Hepatocyte (in vitro differentiated cells): ENCODE measurements around the gene OR2S2. TPM values are rescaled to one million over a fixed set of nuclear protein-coding genes. Genes with fewer than 3 reads are reported as not detected.

Experiments
- DNase-seq: peaks from one replicate; pipeline ENCODE4 v3.0.0-alpha.2; 2016; ENCODE audit warnings: low spot score
- H2AFZ ChIP-seq: fragments of 200-600 bp; sonication (generic); 2 replicates; pipeline ENCODE4 v1.6.0; 2016; ENCODE audit warnings: antibody characterized with exemption, mild to moderate bottlenecking
- H3K27ac ChIP-seq: fragments of 200-600 bp; sonication (generic); 2 replicates; pipeline ENCODE4 v1.5.1; 2016; ENCODE audit warnings: mild to moderate bottlenecking
- H3K27me3 ChIP-seq: fragments of 200-600 bp; sonication (generic); 2 replicates; pipeline ENCODE4 v1.6.1; 2016
- H3K36me3 ChIP-seq: fragments of 200-600 bp; sonication (generic); replicated peaks from 2 replicates; pipeline ENCODE4 v1.5.1; 2016; ENCODE audit warnings: low read depth; ENCODE audit not compliant: insufficient read depth
- H3K4me1 ChIP-seq: fragments of 200-600 bp; sonication (generic); 2 replicates; pipeline ENCODE4 v1.5.1; 2016; ENCODE audit warnings: mild to moderate bottlenecking, moderate library complexity; ENCODE audit not compliant: insufficient read depth
- H3K4me2 ChIP-seq: fragments of 200-600 bp; sonication (generic); 2 replicates; pipeline ENCODE4 v1.6.0; 2016
- H3K4me3 ChIP-seq: fragments of 200-600 bp; sonication (generic); 2 replicates; pipeline ENCODE4 v1.5.1; 2016; ENCODE audit warnings: mild to moderate bottlenecking
- H3K79me2 ChIP-seq: fragments of 200-600 bp; sonication (generic); 2 replicates; pipeline ENCODE4 v1.6.0; 2017; ENCODE audit warnings: mild to moderate bottlenecking
- H3K9me2 ChIP-seq: fragments of 200-600 bp; sonication (generic); replicated peaks from 2 replicates; pipeline ENCODE4 v1.6.0; 2017; ENCODE audit warnings: mild to moderate bottlenecking; ENCODE audit not compliant: insufficient read depth
- H3K9me3 ChIP-seq: fragments of 200-600 bp; sonication (generic); 2 replicates; pipeline ENCODE4 v1.5.1; 2016; ENCODE audit warnings: low read depth, mild to moderate bottlenecking
- H4K20me1 ChIP-seq: fragments of 200-600 bp; sonication (generic); 2 replicates; pipeline ENCODE4 v1.6.0; 2016; ENCODE audit warnings: mild to moderate bottlenecking; ENCODE audit not compliant: insufficient read depth, poor library complexity, severe bottlenecking
- EZH2 ChIP-seq: fragments of 200-600 bp; sonication (generic); IDR thresholded peaks from 2 replicates; pipeline ENCODE4 v1.6.1; 2016; ENCODE audit warnings: antibody characterized with exemption, mild to moderate bottlenecking, borderline replicate concordance
- EZH2phosphoT487 ChIP-seq: fragments of 200-600 bp; sonication (generic); IDR thresholded peaks from one replicate; pipeline ENCODE4 v1.6.1; 2018; ENCODE audit warnings: antibody characterized with exemption, mild to moderate bottlenecking, low read depth, moderate library complexity; ENCODE audit not compliant: unreplicated experiment, severe bottlenecking
- WGBS: methylation state at CpG from one replicate; pipeline ENCODE4 v1.1.6; 2016; ENCODE audit warnings: low lambda C conversion rate; ENCODE audit errors: missing lambda C conversion rate; 5-methylcytosine and 5-hydroxymethylcytosine counted together
- polyA plus RNA-seq: library from polyadenylated mRNA; unstranded; fragments of >200 nt; fragmentation: Nextera tagmentation; extraction: Ambion mirVana; gene quantifications from 2 replicates; pipeline ENCODE4 v1.2.1, GENCODE V29; 2016
- total RNA-seq: library from RNA; depleted of rRNA; stranded (reverse); fragments of >200 nt; gene quantifications from 2 replicates; pipeline ENCODE4 v1.2.3, GENCODE V29; 2014
- TF ChIP-seq, protein P1 (sequence below): fragments of 200-600 bp; sonication (generic); IDR thresholded peaks from 2 replicates; pipeline ENCODE4 v1.5.1; 2016; ENCODE audit warnings: antibody characterized with exemption, mild to moderate bottlenecking; ENCODE audit not compliant: poor library complexity

OR2S2 gene
- total and polyA plus RNA-seq, 2 experiments from 2014 or later = 0.27 TPM; not detected in 1

DNA sequence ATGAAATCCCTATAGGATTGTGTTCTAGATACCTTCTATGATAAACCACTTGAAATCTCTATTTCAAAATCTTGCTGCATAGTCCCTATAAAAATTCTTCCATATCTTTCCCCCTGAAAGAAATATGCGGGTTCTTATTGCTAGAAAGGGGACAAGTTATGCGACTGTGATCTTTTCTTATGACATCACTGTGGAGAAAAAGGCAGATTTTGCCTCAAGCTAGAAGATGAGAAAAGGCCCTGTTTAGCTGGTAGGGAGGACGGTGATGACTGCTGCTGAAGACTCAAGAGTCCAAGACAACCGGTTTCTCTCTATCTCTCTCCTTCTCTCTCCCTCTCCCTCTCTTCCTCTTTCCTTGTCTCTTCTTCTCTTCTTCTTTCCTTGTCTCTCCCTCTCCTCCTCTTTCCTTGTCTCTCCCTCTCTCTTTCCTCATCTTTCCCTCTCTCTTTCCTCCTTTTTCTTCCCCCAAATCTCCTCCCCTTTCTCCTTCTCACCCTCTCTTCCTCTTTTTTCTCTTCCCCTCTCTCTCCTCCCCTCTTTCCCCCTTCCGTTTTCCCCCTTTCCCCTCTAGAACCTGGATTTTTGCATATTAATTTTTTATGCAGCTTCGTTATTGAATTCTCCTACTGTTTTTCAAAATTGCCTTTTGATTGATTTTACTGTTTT lies 5.3 kb downstream of the OR2S2 start:
- no peaks in the 10 kb centered on the region for H3K36me3 ChIP-seq
- no peaks in the 10 kb centered on the region for H3K9me3 ChIP-seq
- H3K4me3 ChIP-seq = no peak overlapping the region
- no peak for DNase-seq
- H4K20me1 ChIP-seq = no peaks in the 10 kb centered on the region
- H3K4me2 ChIP-seq = no peak overlapping the region
- no peaks in the 10 kb centered on the region for H3K4me1 ChIP-seq
- peaks cover 6% of the 10 kb centered on the region for H3K27me3 ChIP-seq
- no peaks in the 10 kb centered on the region for H3K79me2 ChIP-seq
- H2AFZ ChIP-seq = no peak overlapping the region
- H3K27ac ChIP-seq = no peak overlapping the region
- WGBS = 71% methylated on average over 6 of the region's 6 CpGs
- TF ChIP-seq EZH2phosphoT487 = no peak
- TF ChIP-seq EZH2 = no peak
- TF ChIP-seq, protein P1, sequence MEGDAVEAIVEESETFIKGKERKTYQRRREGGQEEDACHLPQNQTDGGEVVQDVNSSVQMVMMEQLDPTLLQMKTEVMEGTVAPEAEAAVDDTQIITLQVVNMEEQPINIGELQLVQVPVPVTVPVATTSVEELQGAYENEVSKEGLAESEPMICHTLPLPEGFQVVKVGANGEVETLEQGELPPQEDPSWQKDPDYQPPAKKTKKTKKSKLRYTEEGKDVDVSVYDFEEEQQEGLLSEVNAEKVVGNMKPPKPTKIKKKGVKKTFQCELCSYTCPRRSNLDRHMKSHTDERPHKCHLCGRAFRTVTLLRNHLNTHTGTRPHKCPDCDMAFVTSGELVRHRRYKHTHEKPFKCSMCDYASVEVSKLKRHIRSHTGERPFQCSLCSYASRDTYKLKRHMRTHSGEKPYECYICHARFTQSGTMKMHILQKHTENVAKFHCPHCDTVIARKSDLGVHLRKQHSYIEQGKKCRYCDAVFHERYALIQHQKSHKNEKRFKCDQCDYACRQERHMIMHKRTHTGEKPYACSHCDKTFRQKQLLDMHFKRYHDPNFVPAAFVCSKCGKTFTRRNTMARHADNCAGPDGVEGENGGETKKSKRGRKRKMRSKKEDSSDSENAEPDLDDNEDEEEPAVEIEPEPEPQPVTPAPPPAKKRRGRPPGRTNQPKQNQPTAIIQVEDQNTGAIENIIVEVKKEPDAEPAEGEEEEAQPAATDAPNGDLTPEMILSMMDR = no peak
- H3K9me2 ChIP-seq = no peaks in the 10 kb centered on the region

DNA sequence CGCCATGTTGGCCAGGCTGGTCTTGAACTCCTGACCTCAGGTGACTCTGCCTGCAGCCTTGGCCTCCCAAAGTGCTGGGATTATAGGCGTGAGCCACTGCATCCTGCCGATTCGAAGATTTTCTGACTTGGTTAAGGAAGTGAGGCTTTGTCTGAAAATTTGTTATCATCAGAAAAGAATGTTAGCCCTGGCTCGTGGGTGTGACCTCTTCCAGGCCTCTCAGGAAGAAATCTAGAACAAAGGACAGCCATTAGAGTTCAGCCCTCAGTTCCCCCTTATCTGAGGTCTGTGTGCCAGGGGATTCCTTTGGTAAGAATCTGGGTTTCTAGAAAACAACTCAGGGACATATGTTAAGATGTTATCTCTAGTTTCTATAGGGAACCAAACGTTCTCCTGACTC lies 6.2 kb downstream of the OR2S2 start:
- H3K27me3 ChIP-seq = peaks cover 6% of the 10 kb centered on the region
- H4K20me1 ChIP-seq = no peaks in the 10 kb centered on the region
- no peak overlapping the region for H3K4me3 ChIP-seq
- TF ChIP-seq, protein P1 = no peak
- no peak for TF ChIP-seq EZH2phosphoT487
- TF ChIP-seq EZH2 = no peak
- no peak overlapping the region for H3K4me2 ChIP-seq
- H3K79me2 ChIP-seq = no peaks in the 10 kb centered on the region
- H3K9me3 ChIP-seq = no peaks in the 10 kb centered on the region
- no peaks in the 10 kb centered on the region for H3K36me3 ChIP-seq
- H2AFZ ChIP-seq = no peak overlapping the region
- 57% methylated on average over 6 of the region's 6 CpGs for WGBS
- H3K27ac ChIP-seq = no peak overlapping the region
- DNase-seq = no peak
- H3K9me2 ChIP-seq = no peaks in the 10 kb centered on the region
- no peaks in the 10 kb centered on the region for H3K4me1 ChIP-seq

GRCh38 chr9:35948901-35949318 lies 9.0 kb downstream of the OR2S2 start:
- no peaks in the 10 kb centered on the region for H4K20me1 ChIP-seq
- no peaks in the 10 kb centered on the region for H3K9me3 ChIP-seq
- no peaks in the 10 kb centered on the region for H3K36me3 ChIP-seq
- no peaks in the 10 kb centered on the region for H3K79me2 ChIP-seq
- H2AFZ ChIP-seq = no peak overlapping the region
- no peak overlapping the region for H3K4me2 ChIP-seq
- no peaks in the 10 kb centered on the region for H3K9me2 ChIP-seq
- H3K27me3 ChIP-seq = peaks cover 6% of the 10 kb centered on the region
- H3K4me3 ChIP-seq = no peak overlapping the region
- DNase-seq = no peak
- TF ChIP-seq EZH2phosphoT487 = no peak
- TF ChIP-seq EZH2 = no peak
- TF ChIP-seq, protein P1 = no peak
- H3K4me1 ChIP-seq = peaks cover 3% of the 10 kb centered on the region
- H3K27ac ChIP-seq = no peak overlapping the region
- WGBS = 34% methylated on average over 2 of the region's 2 CpGs
